ENCODE results near the gene ASB1. TPM values are rescaled to one million over a fixed set of nuclear protein-coding genes. Genes with fewer than 3 reads are reported as not detected.

The ASB1 gene
- total RNA-seq, 2 experiments from 2014 or later: 32.1 to 34.3 TPM

DNA sequence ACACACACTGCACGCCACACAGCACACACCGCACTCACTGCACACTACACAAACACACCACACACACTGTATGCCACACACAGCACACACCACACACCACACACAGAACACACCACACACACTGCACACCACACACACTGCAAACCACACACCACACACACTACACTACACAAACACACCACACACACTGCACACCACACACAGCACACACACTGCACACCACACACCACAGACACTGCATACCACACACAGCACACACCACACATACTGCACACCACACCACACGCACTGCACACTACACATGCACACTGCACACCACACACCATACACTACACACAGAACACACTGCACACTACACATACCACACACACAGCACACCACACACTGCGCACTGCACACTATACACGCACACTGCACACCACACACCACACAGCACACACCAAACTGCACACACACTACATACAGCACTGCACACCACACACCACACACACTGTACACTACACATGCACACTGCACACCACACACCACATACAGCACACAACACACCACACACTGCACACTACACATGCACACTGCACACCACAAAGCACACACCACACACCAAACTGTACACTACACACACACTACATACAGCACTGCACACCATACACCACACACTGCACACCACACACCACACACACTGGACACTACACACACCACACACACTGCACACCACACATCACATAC is 59.6 kb downstream of the ASB1 start:
- H3K27me3 Mint-ChIP-seq: no peaks in the 10 kb centered on the region

DNA sequence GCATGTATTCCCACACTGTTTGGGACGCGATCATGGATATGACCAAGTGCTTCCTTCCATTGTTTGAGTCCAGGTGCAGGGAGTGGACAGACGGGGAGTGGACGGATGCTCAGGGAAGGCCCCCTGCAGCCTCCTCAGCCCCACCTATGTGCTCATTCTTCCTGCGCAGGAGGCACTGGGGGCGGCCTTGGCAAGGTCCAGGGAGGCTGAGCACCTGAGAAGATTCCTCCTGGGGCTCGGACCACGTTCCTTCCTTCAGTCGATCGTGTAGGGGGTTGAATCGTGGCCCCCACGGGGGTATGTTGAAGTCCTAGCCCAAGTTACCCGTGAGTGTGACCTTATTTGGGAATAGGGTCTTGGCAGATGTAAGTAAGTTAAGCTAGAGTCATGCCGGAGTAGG is 60.4 kb downstream of the ASB1 start:
- POLR2A ChIA-PET: no interaction called here
- Mint-ChIP-seq H3K36me3 (peaks cover 2% of the 10 kb centered on the region), H3K27ac (no peak overlapping the region), H3K9me3 (no peaks in the 10 kb centered on the region), H3K27me3 (no peaks in the 10 kb centered on the region), H3K4me1 (peaks cover 8% of the 10 kb centered on the region), H3K4me3 (no peak overlapping the region)
- DNase-seq (no peak), ATAC-seq (ENCODE audit: low read depth) (no peak)

More for the DNA sequence above, 59.6 kb downstream of the ASB1 start:
- H3K27ac Mint-ChIP-seq: no peak overlapping the region
- H3K4me3 Mint-ChIP-seq: no peak overlapping the region
- DNase-seq (no peak), ATAC-seq (ENCODE audit: low read depth) (no peak)
- H3K4me1 Mint-ChIP-seq: peaks cover 5% of the 10 kb centered on the region
- peaks cover 2% of the 10 kb centered on the region for H3K36me3 Mint-ChIP-seq
- POLR2A ChIA-PET: no interaction called here
- H3K9me3 Mint-ChIP-seq: no peaks in the 10 kb centered on the region

DNA sequence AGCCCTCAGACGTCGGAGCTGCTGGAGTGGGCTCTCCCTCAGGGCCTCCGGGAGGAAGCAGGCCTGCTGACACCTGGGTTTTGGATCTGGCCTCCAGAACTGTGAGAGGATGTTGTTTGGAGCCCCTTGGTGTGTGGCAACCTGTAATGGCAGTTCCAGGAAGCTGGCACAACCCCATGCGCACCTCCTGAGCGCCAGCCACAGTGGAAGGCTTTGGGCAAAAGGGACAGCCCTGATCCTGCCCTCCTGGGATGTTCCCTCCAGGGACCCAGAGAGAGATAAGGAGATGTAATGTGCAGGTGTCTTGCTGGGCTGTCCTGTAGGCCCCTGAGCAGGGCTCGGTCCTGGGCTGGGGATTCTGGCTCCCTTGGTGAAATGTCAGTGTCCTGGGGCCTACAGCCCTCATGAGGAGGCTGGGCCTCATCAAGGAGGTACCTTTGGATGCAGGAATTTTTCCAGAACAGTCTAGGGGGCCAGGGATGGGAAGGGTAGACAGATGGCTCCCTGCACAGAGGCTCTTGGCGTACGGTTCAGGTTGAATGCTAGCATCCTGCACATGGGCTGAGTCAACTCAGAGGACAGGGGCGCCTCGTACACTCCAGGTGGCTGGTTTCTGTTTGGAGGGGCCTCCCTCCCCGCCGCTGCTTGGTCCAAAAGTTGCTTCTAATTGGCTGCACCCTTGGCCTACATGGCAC is 61.1 kb downstream of the ASB1 start:
- Mint-ChIP-seq H3K27me3 (no peaks in the 10 kb centered on the region), H3K4me3 (no peak overlapping the region), H3K4me1 (peaks cover 15% of the 10 kb centered on the region), H3K36me3 (peaks cover 2% of the 10 kb centered on the region), H3K9me3 (no peaks in the 10 kb centered on the region), H3K27ac (no peak overlapping the region)
- POLR2A ChIA-PET: no interaction called here
- peak; percentile 20 for DNase-seq
- no peak for ATAC-seq (ENCODE audit: low read depth)

DNA sequence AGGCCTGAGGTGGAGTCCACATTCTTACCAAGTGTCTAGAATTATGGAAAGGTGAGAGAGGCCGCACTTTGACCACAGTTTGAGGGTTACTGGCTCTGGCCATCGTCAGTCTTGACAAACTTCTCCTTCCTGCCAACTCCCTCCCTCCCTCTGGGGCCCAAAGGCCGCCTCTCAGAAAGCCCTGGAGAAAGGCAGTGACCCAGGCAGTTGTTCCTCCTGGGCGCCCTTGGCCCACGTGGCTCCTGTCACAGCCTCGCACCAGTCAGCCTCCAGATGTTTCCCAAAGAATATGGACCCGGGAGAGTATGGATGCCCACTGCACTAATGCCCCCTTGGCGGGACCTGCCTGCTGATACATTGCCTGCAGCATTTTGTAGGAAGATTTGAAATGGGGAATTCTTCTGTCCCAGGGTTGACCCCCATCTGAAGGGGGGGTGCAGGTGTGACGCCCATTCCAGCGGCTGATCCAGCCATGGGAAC is 61.7 kb downstream of the ASB1 start:
- no peaks in the 10 kb centered on the region for H3K9me3 Mint-ChIP-seq
- no peaks in the 10 kb centered on the region for H3K27me3 Mint-ChIP-seq
- H3K27ac Mint-ChIP-seq: no peak overlapping the region
- ATAC-seq (ENCODE audit: low read depth) (no peak), DNase-seq (no peak)
- H3K36me3 Mint-ChIP-seq: peaks cover 2% of the 10 kb centered on the region
- POLR2A ChIA-PET: no interaction called here
- peaks cover 19% of the 10 kb centered on the region for H3K4me1 Mint-ChIP-seq
- H3K4me3 Mint-ChIP-seq: no peak overlapping the region

DNA sequence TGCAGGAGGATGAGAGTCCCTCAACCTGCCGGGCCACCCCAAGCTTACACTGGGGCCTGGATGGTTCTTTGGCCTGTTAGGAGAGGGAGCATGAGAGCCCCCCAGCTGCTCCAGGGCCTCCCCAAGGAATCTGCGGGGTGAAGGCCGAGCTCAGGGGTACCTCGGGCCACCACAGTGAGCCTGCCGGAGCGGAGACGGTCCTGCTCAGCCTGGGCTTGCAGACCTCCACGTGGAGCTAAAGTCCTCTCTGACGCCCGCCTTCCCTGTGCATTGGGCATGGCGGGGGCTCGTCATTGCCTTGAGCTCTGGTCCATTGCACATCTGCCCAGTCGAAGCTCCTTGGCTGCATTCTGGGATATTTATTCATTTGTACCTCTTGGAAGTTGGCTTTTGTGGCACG is 62.7 kb downstream of the ASB1 start:
- POLR2A ChIA-PET: no interaction called here
- Mint-ChIP-seq H3K36me3 (peaks cover 2% of the 10 kb centered on the region), H3K9me3 (no peaks in the 10 kb centered on the region), H3K4me3 (no peak overlapping the region), H3K27ac (no peak overlapping the region), H3K27me3 (no peaks in the 10 kb centered on the region), H3K4me1 (peaks cover 30% of the 10 kb centered on the region)
- ATAC-seq (ENCODE audit: low read depth) (no peak), DNase-seq (peak; percentile 20)

DNA sequence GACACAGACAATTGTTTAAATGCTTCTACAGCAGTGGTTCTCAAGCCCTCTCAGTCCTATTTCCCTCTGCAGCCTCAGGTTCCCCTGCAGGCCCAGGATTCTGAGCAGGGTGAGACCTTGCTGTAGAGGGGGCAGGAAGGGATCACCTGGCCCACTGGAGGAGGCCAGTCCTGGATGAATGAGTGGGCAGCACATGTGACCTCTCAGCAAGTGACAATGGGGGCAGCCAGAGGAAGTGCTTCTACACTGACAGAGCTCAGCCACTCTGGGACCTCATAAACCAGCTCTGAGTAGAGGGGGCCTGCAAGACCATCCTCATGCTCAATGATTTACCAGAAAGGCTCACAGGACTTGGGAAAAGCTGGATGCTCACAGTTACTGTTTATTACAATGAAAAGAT is 63.2 kb downstream of the ASB1 start:
- Mint-ChIP-seq H3K4me3 (no peak overlapping the region), H3K27me3 (no peaks in the 10 kb centered on the region), H3K4me1 (peaks cover 34% of the 10 kb centered on the region), H3K9me3 (no peaks in the 10 kb centered on the region), H3K36me3 (peaks cover 2% of the 10 kb centered on the region), H3K27ac (no peak overlapping the region)
- DNase-seq (peak; percentile 9), ATAC-seq (ENCODE audit: low read depth) (no peak)
- POLR2A ChIA-PET: no interaction called here

DNA sequence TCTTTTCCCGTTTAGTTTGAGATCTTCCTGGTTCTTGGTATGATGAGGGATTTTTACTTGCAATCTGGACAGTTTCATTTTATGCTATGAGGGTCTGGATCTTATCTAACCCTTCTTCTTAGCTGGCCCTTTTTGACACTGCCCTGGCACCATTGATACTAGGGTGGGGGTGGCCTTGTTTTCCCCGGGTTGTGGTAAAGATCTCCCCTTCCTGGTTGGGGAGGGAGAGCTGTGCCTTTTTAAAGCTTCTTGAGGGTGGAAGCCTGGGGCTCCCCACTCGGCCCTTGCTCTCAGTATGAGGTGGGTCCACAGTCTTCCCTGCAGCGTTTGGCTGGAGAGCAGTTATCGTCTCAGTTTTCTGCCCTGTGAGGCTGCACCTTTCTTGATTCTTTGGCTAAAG is 66.1 kb downstream of the ASB1 start:
- DNase-seq (no peak), ATAC-seq (ENCODE audit: low read depth) (no peak)
- Mint-ChIP-seq H3K27me3 (no peaks in the 10 kb centered on the region), H3K4me3 (peak overlapping the region; percentile 9), H3K4me1 (peaks cover 39% of the 10 kb centered on the region), H3K27ac (no peak overlapping the region), H3K9me3 (no peaks in the 10 kb centered on the region), H3K36me3 (peaks cover 2% of the 10 kb centered on the region)
- POLR2A ChIA-PET: no interaction called here

DNA sequence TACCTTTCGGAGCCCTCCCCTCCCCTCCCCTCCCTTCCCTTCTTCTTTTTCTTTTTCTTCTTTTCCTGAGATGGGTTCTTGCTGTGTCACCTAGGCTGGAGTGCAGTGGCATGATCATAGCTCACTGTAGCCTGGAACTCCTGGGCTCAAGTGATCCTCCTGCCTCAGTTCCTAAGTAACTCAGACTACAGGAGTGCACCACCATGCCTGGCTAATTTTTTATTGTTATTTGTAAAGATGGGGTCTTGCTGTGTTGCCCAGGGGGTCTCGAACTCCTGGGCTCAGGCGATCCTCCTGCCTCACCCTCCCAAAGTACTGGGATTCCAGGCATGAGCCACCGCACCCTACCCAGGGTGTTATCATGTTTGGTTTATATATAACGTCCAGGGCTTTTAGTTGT is 66.7 kb downstream of the ASB1 start:
- Mint-ChIP-seq H3K27ac (peak overlapping the region; percentile 74), H3K4me3 (peak overlapping the region; percentile 47), H3K9me3 (no peaks in the 10 kb centered on the region), H3K27me3 (no peaks in the 10 kb centered on the region), H3K36me3 (peaks cover 2% of the 10 kb centered on the region), H3K4me1 (peaks cover 39% of the 10 kb centered on the region)
- ATAC-seq (ENCODE audit: low read depth) (no peak), DNase-seq (no peak)
- POLR2A ChIA-PET: interaction anchor here (0.6 kb wide), 1 partner anchor 33 kb away, joined by 3 read pairs; no protein-coding TSS in a partner anchor

DNA sequence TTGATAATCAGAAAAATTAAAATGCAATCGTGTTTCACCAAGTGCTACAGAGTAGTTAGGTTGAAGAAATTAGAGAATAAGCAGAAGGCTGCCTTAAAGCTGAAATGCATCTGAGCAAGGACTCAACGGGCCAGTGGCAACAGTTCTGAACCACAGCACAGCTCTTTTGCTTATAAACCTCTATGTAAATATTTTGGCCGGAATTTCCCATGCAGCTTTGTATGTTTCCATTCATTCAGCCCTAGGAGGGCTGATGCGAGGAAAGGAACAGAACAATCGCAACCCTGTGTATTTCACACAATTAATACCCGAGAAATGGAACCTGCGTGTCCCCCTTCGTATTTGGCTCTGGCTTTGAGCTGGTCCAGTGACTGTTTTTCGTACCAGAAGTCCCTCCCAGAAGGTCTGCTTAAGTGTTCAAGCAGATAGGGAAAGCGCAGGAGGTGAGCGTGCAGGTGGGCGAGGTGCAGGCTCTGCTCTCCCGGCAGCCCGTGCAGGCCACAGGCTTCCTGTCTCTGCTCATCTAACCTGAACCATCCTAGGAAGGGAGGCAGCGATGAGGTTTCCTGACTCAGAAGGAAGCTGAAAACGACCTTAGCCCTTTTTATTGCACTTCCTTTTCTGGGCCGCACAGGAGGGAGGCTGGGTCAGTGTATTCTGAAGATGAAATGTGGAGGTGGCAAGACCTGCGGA is 67.3 kb downstream of the ASB1 start:
- H3K36me3 Mint-ChIP-seq: peaks cover 2% of the 10 kb centered on the region
- peaks cover 39% of the 10 kb centered on the region for H3K4me1 Mint-ChIP-seq
- H3K27ac Mint-ChIP-seq: peak overlapping the region; percentile 74
- H3K9me3 Mint-ChIP-seq: no peaks in the 10 kb centered on the region
- peak; percentile 90 for ATAC-seq (ENCODE audit: low read depth)
- DNase-seq: peak; percentile 56
- no peaks in the 10 kb centered on the region for H3K27me3 Mint-ChIP-seq
- POLR2A ChIA-PET: interaction anchor here (0.6 kb wide), 1 partner anchor 34 kb away, joined by 3 read pairs; no protein-coding TSS in a partner anchor
- H3K4me3 Mint-ChIP-seq: peak overlapping the region; percentile 33

DNA sequence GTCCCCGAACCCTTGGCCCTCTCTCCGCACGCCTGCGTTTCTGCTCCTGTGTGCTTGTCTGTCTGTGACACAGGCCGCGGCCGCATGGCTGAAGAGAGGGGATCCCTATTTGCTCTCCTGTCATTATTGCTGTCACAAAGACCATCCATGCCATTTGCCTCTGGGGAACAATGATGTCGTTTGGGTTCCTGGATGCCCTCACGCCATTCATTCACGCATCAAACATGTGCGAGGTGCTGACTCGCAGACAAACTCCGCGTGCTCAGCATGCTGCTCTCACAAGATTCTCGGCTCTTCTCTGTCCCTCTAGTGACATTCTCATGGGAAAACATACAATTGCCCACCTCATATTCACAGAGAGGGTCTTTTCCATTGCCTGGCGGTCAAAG is 67.8 kb downstream of the ASB1 start:
- H3K9me3 Mint-ChIP-seq: no peaks in the 10 kb centered on the region
- DNase-seq: no peak
- POLR2A ChIA-PET: no interaction called here
- H3K27me3 Mint-ChIP-seq: no peaks in the 10 kb centered on the region
- H3K4me1 Mint-ChIP-seq: peaks cover 39% of the 10 kb centered on the region
- peak overlapping the region; percentile 33 for H3K4me3 Mint-ChIP-seq
- peak overlapping the region; percentile 70 for H3K27ac Mint-ChIP-seq
- no peak for ATAC-seq (ENCODE audit: low read depth)
- peaks cover 2% of the 10 kb centered on the region for H3K36me3 Mint-ChIP-seq

DNA sequence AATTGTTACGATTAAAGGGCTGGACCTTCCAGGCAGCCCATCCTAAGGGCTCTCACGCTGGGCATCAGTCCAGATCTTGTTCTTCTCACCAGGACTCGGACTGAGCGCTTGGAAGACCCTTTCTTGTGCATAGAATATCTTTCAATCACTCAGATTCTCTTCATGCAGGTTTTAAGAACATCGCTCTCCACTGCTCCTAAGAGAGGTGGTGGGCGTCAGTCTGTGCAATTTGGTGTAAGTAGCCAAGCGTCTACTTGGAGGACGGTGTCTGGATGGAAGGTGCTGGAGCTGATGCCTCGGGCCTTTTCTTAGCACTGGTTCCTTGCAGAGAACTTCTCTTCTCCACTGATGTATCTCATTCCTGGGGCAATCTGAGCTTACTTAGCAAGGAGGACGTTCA is 68.7 kb downstream of the ASB1 start:
- POLR2A ChIA-PET: no interaction called here

DNA sequence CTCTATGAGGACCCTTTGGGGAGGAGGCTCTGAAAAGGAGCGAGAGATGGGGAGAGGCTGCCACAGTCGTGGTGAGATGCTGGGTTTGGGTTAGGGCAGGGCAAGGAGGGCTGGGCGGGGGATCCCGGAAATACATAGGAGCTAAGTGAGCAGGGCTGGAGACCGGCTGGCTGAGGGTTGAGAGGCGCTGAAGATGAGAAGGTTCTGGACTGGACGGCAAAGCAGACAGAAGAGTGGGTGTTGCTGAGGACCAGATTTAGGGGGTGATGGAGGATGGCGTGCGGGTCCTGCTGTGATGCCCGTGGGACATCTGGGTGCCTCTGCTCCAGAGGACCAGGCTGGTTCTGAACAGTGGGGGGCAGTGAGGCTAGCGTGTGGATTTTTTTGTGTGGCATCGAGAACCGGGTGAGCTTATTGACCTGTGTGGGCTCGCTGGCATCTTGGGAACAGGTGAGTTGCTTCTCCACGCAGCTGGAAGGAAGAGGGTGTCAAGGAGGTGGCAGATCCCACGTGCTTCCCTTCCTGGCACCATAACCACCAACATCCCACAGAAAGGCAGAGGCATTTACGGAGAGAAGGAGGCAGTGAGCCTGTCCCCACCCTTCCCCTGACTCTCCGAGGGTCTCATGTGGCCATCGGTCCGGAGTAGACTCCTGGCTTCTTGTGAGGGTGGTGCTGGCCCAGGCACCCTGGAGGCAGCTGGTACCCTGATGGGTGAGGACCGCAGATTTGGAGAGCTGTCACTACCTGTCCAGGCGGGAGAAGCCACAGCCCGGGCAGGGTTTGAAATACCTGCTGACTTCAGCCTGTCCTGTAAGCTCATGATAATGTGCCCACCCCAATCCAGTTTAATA is 70.3 kb downstream of the ASB1 start:
- H3K4me1 Mint-ChIP-seq: peaks cover 32% of the 10 kb centered on the region
- no peaks in the 10 kb centered on the region for H3K36me3 Mint-ChIP-seq
- no peak for DNase-seq
- H3K9me3 Mint-ChIP-seq: no peaks in the 10 kb centered on the region
- no peak overlapping the region for H3K4me3 Mint-ChIP-seq
- H3K27me3 Mint-ChIP-seq: no peaks in the 10 kb centered on the region
- H3K27ac Mint-ChIP-seq: peak overlapping the region; percentile 52
- POLR2A ChIA-PET: no interaction called here
- ATAC-seq (ENCODE audit: low read depth): no peak

More for the DNA sequence above, 68.7 kb downstream of the ASB1 start:
- Mint-ChIP-seq H3K4me1 (peaks cover 36% of the 10 kb centered on the region), H3K36me3 (peaks cover 2% of the 10 kb centered on the region), H3K9me3 (no peaks in the 10 kb centered on the region), H3K27ac (no peak overlapping the region), H3K27me3 (no peaks in the 10 kb centered on the region), H3K4me3 (no peak overlapping the region)
- ATAC-seq (ENCODE audit: low read depth) (no peak), DNase-seq (no peak)

DNA sequence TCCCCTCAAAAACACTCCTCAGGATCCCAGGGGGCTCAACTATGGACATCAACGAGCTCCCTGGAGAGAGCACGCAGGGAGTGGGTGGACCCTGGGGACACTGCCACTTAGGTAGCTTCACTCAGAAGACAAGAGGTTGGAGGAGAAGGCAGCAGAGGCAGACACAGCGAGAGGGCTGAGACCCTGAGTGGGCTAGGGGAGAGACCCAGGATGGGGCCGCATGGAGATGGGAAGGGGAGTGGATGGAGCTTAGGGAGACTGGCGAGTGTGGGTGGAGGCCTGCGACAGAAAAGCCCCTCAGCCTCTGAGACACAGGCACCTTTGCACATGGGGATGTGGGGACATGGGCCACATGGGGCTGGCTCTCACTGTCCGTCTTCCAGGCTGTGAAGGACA is 70.9 kb downstream of the ASB1 start:
- no peak overlapping the region for H3K4me3 Mint-ChIP-seq
- POLR2A ChIA-PET: no interaction called here
- H3K27ac Mint-ChIP-seq: peak overlapping the region; percentile 71
- H3K27me3 Mint-ChIP-seq: no peaks in the 10 kb centered on the region
- no peaks in the 10 kb centered on the region for H3K9me3 Mint-ChIP-seq
- ATAC-seq (ENCODE audit: low read depth) (no peak), DNase-seq (no peak)
- peaks cover 26% of the 10 kb centered on the region for H3K4me1 Mint-ChIP-seq
- no peaks in the 10 kb centered on the region for H3K36me3 Mint-ChIP-seq

All from activated naive CD8-positive, alpha-beta T cell treated with anti-CD3 and anti-CD28 coated beads, Interleukin-2, amount 10 ng/mL, durations not matched to agents 7 days and 5 days (primary cell).